ENCODE results near the gene ATXN7L2.

DNA sequence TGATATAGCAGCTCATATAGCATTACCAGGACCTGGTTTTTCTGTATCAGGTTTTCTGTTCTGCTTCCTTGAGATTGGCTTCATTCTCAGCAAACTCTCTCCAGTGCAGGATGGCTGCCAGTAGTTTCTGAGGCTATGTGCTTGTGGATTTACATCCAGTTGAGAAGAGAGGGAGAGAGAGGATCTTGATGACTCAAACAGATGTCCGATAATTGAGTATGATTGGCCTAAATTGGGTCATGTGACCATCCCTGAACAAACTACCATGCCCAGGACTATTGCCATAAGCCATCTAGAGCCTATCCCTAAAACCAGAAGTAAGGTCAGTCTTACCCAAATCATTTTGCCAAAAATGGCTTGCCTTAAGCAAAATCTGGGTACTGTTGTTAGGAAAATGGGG lies 39.4 kb upstream of the ATXN7L2 start:
- TF ChIP-seq, protein P1, sequence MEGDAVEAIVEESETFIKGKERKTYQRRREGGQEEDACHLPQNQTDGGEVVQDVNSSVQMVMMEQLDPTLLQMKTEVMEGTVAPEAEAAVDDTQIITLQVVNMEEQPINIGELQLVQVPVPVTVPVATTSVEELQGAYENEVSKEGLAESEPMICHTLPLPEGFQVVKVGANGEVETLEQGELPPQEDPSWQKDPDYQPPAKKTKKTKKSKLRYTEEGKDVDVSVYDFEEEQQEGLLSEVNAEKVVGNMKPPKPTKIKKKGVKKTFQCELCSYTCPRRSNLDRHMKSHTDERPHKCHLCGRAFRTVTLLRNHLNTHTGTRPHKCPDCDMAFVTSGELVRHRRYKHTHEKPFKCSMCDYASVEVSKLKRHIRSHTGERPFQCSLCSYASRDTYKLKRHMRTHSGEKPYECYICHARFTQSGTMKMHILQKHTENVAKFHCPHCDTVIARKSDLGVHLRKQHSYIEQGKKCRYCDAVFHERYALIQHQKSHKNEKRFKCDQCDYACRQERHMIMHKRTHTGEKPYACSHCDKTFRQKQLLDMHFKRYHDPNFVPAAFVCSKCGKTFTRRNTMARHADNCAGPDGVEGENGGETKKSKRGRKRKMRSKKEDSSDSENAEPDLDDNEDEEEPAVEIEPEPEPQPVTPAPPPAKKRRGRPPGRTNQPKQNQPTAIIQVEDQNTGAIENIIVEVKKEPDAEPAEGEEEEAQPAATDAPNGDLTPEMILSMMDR (IDR thresholded peaks at IDR 0.05; ENCODE audit: poor library complexity): no peak
- TF ChIP-seq EZH2phosphoT487 (IDR thresholded peaks at IDR 0.05; ENCODE audit: low read depth, severe bottlenecking, unreplicated experiment) (no peak), EZH2 (IDR thresholded peaks at IDR 0.05; ENCODE audit: borderline replicate concordance) (no peak)

Measured in hepatocyte (in vitro differentiated cells).